ENCODE results near the gene SEC61B.

The SEC61B gene

DNA sequence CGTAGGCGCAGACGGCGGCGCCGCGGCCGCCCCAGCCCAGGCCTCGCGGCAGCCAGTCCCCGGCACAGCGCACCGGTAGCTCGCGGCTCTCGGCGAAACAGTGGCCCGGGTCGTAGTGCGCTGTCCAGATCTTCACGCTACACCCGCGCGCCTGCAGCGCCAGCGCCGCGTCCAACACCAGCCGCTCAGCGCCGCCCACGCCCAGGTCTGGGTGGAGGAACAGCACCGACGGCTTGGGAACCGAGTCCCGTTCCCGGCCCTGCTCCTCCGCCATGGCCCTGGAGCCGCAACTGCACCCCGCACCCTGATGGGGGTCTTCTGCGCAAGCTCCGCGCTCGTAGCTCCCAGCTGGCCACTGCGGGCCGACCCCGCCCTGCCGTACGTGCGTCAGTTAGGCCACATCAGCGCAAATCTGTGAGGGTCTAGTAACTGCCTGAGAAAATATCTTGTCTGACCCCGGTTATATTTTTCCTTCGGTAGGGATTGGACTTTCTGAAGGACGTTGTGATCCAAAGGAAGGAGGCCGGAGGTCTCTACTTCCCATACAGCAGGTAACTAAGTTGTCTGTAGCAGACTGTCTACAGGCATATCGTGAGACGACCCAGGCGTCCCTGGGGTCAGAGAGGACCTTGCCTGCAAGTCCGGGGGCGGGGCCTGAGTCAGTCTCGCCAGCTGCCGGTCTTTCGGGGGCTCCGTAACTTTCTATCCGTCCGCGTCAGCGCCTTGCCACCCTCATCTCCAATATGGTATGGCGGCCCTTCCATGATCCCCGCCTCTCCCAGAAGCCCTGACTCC lies at the start of gene SEC61B, which contains the start of gene ALG2:
SEC61B (plus strand) TSS at position 662 of the 795 bp plus-strand sequence; CDS start at position 744, 82 bp downstream.
ALG2 (minus strand) TSS at position 322 of the 795 bp plus-strand sequence; CDS start at position 274, 48 bp downstream.
- peak; percentile 88 for FAIRE-seq
- DNase-seq (ENCODE audit: low spot score) = peak; percentile 96

DNA sequence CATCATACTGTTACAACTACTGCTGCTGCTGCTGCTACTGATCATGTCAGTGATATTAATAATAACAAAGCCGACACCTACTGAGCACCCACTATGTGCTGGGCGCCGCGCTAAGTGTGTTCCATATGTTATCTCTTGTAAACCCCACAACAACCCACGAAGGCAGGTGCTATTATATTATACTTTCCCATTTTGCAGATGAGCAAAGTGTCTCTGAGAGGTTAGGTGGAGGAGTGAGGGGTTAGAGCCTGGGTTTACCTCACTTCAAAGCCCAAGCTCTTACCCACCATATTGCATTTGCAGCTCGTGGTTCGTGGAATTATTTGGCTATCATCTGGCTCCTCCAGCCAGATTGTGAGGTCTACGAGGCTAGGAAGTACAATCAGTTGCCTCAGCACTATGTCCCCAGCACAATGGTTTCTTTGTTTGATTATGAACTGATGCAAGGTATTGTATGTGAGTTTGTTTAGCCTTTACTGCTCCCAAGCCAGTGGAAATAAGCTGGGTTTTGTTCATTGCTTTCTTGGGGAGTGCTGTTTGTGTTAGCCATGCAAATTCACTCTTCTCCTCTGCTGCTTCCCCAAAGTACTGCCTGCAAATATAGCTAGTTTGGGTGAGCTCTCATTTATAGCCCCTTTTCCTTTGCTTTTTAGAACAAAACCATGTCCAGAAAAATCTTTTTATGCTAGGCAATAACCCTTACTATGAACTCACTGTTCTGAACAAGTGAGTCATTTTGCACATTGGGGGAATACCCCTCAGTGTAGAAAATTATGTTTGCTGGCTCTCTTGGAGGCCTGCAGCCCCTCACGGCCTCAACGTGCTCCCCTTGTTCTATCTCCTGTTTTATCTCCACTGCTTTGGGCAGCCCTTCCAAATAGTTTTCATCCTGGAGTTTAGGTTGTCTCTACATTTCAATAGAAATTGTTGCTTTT lies 48.2 kb upstream of the SEC61B start:
- FAIRE-seq = no peak

DNA sequence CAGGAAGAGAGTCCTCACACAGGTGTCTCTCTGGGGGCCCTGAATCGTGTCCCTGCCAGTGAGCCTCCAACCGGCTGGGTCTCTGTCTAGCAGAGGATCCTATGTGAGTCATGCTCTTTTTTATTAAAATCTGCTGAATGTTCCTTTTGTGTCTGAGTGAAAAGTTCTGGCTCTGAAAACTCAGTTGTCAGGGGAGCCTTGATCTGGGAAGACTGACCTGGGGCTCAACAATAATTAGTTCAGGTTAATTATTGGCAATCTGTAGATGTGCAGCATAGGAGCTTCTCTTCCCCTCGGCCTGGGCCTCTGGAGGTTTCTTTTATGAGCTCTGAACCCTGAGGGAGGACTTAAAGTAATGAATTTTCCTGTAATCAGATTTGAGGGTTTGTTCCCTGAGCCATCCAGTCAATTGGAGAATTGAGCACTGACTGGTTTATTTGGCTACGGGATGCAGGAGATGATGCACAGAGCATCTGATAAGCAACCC lies 45.5 kb upstream of the SEC61B start:
- DNase-seq (ENCODE audit: low spot score) (no peak), FAIRE-seq (no peak)

More for the DNA sequence above, 48.2 kb upstream of the SEC61B start:
- peak; percentile 31 for DNase-seq (ENCODE audit: low spot score)

DNA sequence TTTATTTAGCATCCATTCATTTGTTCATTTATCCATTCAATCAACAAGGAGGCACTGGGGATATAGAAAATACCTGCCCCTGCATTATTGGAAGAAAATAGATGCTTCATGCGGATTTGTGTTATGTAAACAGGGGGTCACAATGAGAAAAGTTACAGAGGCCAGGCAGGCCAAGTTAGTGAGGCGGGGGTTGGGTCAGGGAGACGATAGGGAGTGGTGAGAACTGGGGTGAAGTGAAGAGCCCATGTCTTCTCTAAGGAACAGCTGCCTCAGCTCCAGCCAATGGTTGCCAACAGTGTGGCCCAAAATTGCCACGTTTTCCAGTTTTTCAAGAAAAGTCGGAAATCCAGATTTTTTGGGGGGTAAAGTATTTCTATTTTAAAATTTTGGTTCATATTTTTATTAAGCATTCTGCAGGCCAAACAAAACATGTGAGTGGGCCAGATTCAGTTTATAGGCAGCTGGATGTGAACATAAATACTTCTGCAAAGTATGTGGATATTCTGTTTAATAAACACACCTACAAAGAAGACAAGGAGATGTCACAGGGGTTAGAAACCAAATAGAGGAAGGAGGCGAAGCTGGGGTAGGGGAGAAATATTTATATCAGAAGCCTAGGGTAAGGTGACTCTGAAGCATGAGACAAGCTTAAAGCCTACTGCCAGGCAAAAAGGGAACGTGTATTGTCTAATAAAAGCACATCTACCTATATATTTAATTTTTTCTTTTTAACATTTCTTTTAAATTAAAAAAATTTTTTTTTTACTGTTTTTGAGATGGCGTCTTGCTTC lies 44.3 kb upstream of the SEC61B start:
- DNase-seq (ENCODE audit: low spot score) (no peak), FAIRE-seq (no peak)

DNA sequence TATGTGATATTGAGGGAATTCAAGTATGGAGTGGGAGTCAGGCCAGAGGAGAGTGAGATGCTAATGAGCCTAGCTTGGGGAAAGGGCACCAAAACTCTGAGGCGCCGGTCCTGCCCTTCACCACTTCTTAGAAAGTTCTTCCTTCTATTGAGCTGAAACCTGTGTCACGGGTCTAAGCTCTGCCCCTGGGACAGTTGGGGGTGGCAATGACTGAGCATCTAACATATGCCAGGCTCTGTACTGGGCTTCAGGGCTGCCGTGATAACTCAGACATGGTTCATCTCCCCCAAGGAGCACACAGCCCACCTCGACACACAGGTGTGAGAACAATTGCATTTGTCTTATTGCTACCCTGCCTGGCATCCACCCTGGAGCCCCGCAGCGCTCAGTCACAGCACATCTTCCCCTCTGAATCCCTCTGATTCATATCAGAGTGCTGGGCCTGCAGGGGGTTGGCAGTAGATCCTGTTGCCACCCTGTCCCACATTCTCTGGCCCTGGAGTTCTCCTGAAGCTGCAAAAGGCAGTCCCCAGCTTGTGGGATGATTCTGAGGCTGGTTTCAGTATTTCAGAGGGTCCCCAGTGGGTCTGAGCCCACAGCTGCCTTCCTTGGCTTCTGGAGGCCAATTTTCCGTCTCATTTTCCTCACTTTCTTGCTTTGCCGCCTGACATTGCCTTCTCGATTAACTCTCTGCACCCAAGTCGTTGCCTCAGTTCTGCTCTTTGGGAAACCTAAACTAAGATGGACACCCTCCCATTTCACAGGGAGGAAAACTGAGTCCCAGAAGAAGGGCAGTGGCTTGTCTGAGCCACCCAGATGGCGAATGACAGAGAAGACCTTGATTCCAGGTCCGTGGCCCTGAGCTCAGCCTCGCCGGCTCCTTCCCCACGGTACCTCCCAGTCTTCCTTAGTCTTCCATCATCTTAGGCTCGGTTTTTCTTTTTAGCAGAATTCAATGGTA lies 42.9 kb upstream of the SEC61B start:
- no peak for FAIRE-seq

DNA sequence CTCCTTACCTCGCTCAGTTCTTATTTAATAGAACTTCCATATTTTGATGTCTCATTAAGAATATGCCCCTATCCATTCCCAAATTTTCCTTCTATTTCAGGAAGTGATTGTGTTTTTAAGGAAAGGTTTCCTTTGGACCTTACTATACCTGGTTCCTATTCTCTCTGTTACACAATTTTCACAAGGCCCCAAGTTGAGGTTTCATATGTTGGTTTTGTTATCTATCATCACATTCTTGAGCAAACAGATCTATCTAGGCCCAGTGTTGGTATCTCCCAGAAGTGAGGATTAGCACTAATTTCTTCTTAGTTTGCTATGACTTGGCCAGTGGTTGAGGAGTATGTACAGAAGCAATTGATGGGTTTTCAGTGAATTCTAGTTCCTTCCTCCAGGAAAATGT lies 41.9 kb upstream of the SEC61B start:
- DNase-seq (ENCODE audit: low spot score) (no peak), FAIRE-seq (no peak)

More for the DNA sequence above, 42.9 kb upstream of the SEC61B start:
- DNase-seq (ENCODE audit: low spot score) = no peak

DNA sequence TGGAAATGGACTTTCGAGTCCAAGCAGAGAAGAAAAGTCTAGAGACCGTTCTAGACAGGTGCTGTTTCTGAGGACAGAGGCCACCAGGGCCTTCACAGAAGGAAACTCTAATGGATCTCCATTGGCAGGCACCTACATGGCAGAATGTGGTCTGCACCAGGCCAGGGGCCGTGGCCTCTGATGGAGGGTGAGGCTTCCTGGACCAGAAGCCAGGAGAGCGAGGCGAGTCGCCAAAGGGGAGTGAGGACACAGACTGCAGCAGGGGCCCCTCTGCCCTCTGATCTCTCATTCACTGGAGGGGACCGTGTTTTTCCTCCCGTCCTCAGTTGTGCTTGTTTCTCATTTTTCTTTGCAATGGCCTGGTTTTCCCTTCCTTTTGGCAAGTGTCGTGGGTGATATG lies 41.4 kb upstream of the SEC61B start:
- DNase-seq (ENCODE audit: low spot score) = no peak
- FAIRE-seq = no peak

DNA sequence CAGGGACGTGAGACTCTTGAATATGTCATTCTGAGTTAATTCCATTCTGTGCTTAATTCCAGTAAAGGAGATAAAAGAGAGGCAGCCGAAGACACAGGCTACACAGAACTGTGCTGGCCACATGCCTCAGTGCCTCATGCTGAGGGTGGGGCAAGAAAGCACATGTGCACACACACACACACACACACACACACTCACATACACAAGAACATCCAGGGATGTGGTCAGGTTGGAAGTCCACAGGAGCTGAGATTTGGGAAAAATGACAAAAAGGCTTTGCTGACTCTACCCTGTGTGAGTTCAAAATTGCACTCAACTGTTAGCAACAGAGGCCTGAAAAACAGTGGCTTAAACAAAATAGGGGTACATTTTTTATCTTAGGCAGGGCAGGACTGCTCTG lies 40.9 kb upstream of the SEC61B start:
- FAIRE-seq (no peak), DNase-seq (ENCODE audit: low spot score) (no peak)

DNA sequence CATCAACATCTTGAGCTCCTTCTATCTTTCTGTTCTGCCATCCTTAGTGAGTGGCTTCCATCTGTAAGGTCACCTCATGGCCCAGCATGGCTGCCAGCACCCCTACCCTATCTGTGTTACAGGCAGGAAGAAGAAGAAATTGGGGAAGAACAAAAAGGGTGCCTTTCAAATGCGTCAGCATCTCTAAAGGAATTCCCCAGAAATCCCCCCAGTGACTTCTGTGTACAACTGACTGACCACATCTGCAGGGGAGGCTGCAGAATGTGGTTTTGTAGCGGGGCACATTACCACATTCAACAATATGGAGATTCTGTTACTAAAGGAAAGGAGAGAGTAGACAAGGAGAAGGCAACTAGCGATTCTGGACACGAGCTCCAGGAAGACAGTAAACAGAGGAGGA lies 40.5 kb upstream of the SEC61B start:
- DNase-seq (ENCODE audit: low spot score) = no peak
- no peak for FAIRE-seq

DNA sequence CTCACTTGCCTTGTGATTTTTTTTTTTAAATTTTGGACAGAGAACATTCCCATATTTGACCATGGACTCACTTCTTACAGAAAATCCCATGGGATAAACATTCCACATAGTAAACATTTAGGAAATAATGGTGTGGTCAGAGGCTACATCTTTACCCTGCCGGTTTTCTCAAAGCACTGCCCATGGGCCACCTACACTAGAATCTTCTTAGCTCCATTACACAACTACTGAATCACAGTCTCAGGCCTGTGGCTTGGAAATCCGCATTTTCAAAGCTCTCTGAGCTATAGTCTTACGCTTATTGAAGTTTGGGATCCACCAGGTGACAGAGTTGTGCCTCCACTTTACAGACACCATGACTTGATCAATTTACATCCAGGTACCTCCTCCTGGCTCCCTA lies 39.7 kb upstream of the SEC61B start:
- FAIRE-seq = no peak
- no peak for DNase-seq (ENCODE audit: low spot score)

DNA sequence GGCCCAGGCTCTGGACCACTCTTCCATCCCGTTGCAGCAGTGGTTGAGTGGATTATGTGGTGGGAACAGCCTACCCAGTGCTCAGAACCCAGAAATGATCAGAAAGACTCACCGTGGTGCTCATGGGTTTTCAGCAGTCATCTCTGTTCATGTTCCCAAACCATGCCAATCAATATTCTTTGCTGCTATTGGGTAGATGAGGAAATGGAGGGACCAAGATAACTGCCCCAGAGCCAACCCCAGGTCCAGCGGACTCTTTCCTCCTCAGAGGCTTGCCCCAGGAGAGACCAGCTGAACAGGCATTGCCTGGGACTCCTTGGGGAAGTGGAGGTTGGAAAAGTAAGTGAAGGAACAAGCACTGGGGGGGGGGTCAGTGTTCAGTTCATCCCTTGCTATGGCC lies 38.5 kb upstream of the SEC61B start:
- FAIRE-seq (no peak), DNase-seq (ENCODE audit: low spot score) (no peak)

DNA sequence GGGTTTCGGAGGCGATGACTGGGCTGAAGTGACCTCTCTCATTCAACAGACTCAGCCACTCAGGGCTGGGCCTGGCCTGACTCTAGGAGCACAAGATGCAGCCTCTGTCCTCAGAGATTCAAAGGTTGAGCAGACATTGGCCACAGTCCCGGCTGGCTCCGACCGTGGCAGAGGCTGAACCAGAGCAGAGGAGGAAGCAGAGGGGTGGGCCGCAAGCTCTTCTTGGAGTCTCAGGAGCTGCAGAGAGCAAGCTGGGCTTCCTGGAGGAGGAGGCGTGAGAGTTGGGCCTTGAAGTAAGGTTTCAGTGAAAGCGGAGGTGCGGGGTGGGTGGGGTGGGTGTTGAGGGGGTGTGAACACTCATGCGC lies 38.0 kb upstream of the SEC61B start:
- DNase-seq (ENCODE audit: low spot score) (no peak), FAIRE-seq (no peak)

DNA sequence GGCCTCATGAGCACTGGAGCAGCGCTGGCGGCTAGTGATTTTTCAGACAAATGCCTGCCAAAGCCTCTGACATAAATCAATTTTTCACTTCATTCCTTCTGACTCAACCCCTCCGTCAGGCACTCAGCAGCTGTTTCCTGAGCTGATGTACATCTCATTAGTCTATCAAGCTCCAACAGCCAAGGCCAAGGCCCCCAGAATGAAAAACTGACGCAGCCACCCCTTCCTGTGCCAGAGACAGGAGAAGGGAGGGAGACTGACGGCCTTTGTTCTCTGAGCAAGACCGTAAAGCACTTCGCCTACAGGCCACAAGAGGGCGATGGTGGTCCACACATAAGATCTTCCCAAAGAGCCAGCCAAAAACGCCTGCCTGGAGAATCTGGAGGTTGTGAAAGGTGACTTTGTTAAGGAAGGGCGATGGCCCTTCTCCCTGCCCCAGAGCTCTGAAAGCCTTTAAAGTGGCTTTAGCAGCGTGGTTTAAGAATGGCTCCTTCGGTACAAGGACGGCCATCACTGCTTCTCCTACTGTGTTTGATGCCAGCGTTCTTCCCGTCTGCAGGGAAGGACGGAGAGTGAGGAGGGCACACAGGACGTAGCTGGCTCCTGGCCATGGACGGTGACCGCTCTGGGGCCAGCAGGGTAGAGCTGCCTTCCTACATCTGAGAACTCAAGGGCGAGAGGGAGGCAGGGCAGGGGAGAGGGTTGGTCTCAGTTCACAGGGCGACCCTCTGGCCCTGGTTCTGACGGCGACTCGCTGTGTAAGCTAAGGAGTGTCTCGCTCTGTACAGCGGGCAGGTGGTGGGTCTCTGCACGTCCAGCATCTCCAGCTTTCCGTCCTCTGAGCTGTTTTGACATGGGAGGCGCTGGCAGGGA lies 37.4 kb upstream of the SEC61B start:
- FAIRE-seq (no peak), DNase-seq (ENCODE audit: low spot score) (peak; percentile 86)

DNA sequence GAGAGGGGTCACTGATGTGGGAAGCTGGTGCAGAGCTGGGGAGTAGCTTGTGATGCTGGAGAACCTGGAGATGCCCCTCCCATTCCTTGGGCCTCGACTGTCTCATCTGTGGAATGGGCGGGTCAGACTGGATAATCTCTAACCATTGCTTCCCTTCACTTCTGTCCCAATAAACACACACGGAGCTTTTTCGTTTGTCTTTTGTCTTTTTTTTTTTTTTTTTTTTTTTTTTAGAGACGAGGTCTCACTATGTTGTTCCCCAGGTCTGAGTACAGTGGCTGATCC lies 36.8 kb upstream of the SEC61B start:
- FAIRE-seq (no peak), DNase-seq (ENCODE audit: low spot score) (no peak)

DNA sequence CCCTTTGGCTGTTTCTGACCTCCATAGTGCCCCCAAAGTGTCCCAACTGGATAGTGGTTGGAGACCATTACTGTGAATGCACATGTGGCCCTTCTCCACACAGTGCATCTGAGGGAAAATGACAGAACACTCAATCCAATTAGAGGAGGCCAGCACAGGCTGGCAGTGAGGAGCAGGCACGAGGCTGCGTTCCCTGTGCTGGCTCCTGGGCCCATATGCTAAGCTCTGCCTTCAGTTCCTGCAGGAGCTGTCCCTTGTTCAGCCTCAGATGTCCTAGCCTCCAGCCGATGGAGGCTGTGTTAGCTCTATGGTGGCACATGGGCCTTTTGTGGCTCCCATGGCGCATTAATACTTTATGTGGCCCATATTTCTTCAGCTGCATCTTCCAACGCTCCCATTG lies 36.1 kb upstream of the SEC61B start:
- FAIRE-seq (no peak), DNase-seq (ENCODE audit: low spot score) (no peak)

DNA sequence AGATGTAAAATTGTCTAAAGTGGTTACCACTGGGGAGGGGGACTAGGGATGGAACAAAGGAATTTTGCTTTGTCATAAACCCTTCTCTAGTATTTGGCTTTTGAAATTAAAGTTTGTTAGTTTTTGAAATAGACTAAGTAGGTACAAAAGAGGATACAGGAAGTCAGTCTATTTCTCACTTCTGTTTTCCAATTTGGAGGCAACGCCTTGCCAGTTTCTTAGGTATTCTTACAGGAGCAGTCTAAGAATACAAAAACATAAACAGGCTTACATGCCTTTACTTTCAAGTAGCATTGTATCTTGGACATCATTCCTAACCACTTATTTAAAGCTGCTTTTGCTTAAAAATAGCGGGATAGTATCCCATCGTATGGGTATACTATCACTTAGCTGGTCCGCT lies 34.8 kb upstream of the SEC61B start:
- no peak for DNase-seq (ENCODE audit: low spot score)
- no peak for FAIRE-seq

DNA sequence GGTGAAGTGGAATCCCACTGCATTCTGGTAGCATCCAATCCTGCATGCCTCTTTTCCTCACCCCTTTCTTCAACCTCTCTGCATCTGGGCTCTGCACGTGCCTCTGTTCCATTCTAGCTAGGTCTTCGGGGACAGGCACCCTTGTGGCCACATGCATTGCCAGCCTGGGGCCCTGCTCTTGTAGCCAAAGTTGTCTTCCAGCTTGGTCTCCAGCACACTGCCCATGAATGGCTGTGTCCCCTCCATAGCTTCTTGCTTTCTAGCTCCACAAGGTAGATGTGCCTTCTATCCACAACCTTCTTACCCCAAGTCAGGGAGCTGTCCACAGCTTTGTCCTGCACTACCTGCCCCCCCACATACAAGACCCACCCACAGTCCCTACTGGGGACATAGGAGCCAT lies 32.9 kb upstream of the SEC61B start:
- FAIRE-seq (no peak), DNase-seq (ENCODE audit: low spot score) (no peak)

DNA sequence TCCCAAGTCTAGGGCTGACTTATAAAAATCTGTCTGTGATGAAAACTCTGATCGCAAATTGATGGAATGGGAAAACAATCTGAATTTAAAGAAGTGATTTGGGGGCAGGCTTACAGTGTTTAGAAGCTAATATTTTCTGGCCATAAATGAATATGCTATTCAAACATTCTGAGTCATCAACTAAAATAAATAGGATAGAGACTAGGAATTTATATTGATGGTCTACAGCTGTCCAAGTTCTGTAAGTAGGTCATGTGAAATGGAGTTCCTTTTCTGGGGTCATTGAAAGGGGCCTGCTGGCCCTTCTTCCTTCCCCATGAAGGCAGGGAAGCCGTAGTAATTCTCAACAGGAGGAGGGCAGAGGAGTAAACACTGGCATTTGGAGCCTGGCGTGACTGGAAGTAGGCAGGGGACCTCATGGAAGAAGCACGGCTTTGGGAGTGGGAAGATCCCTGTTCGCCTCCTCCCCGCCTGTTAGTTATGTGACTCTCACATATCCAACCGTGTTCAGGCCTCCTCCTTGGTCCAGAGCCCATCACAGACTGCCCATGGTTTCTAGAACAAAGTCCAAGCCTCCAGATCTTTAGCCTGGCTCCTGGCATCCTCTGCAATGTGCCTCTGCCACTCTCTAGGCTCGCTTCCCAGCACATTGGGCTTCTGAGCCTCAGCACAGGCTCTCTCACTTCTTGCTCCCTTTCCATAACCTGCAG lies 32.0 kb upstream of the SEC61B start:
- no peak for FAIRE-seq

More for the DNA sequence above, 32.0 kb upstream of the SEC61B start:
- no peak for DNase-seq (ENCODE audit: low spot score)
